Endothelial cell of umbilical vein (primary cell): Measurements from ENCODE around the gene NFIA.

Experiments used
- CTCF ChIP-seq, 2 donors: IDR thresholded peaks; 1 replicate in 1 of 2; 2 replicates in 1 of 2; pipeline ENCODE4 v1.5.1; 2011; ENCODE audit warnings: low read length in 2 of 2, mild to moderate bottlenecking in 2 of 2, moderate library complexity in 2 of 2, control low read depth in 1 of 2, inconsistent platforms in 1 of 2, low read depth in 1 of 2; ENCODE audit not compliant: insufficient read depth in 1 of 2; ENCODE audit errors: extremely low read depth in 1 of 2
- EZH2 ChIP-seq: IDR thresholded peaks from 2 replicates; pipeline ENCODE4 v1.6.1; 2012; ENCODE audit warnings: borderline replicate concordance, low read depth, mild to moderate bottlenecking, moderate library complexity, low read length, inconsistent platforms; ENCODE audit not compliant: severe bottlenecking
- FOS ChIP-seq: IDR thresholded peaks from 2 replicates; pipeline ENCODE4 v1.6.1; 2011; ENCODE audit warnings: mild to moderate bottlenecking, low read length, moderate library complexity, borderline replicate concordance; ENCODE audit not compliant: insufficient read depth
- JUN ChIP-seq: IDR thresholded peaks from 2 replicates; pipeline ENCODE4 v1.6.1; 2011; ENCODE audit warnings: borderline replicate concordance, low read depth; ENCODE audit not compliant: insufficient read length, insufficient read depth
- MAX ChIP-seq: IDR thresholded peaks from 2 replicates; pipeline ENCODE4 v1.6.1; 2011; ENCODE audit not compliant: insufficient read depth, insufficient read length
- MYC ChIP-seq: IDR thresholded peaks from one replicate; pipeline ENCODE4 v1.6.1; 2011; ENCODE audit warnings: mild to moderate bottlenecking, low read depth, low read length
- POLR2A ChIP-seq: IDR thresholded peaks from 2 replicates; pipeline ENCODE4 v1.6.1; 2012; ENCODE audit warnings: low read depth, mild to moderate bottlenecking, control low read depth, low read length
- POLR2AphosphoS5 ChIP-seq: IDR thresholded peaks from 2 replicates; pipeline ENCODE4 v1.6.1; 2012; ENCODE audit warnings: low read depth, mild to moderate bottlenecking, control low read depth, low read length, moderate library complexity; ENCODE audit not compliant: insufficient read depth

- TF ChIP-seq POLR2A (no peak), CTCF (IDR thresholded peaks at IDR 0.05; ENCODE audit: extremely low read depth in 1 of 2, insufficient read depth in 1 of 2, low read depth in 1 of 2, low read length in 2 of 2) (no peak), MAX (no peak), EZH2 (no peak), FOS (no peak), POLR2AphosphoS5 (no peak), MYC (no peak), JUN (no peak)
Measured at GRCh38 chr1:61157468-61157987, 75.2 kb downstream of the NFIA start.
